ENCODE measurements around the gene ECSCR. TPM values are rescaled to one million over a fixed set of nuclear protein-coding genes. Genes with fewer than 3 reads are reported as not detected.
"Not testable (repeated sequence)": the region's sequence is repeated elsewhere in the genome, so short reads cannot be mapped to it uniquely, and the experiment has no call there.

The ECSCR gene
- total and polyA plus RNA-seq, 2 donors (not counting 3 experiments of a cell fraction or from before 2014, with no cell fraction given), result 365 to 1,085 TPM

DNA sequence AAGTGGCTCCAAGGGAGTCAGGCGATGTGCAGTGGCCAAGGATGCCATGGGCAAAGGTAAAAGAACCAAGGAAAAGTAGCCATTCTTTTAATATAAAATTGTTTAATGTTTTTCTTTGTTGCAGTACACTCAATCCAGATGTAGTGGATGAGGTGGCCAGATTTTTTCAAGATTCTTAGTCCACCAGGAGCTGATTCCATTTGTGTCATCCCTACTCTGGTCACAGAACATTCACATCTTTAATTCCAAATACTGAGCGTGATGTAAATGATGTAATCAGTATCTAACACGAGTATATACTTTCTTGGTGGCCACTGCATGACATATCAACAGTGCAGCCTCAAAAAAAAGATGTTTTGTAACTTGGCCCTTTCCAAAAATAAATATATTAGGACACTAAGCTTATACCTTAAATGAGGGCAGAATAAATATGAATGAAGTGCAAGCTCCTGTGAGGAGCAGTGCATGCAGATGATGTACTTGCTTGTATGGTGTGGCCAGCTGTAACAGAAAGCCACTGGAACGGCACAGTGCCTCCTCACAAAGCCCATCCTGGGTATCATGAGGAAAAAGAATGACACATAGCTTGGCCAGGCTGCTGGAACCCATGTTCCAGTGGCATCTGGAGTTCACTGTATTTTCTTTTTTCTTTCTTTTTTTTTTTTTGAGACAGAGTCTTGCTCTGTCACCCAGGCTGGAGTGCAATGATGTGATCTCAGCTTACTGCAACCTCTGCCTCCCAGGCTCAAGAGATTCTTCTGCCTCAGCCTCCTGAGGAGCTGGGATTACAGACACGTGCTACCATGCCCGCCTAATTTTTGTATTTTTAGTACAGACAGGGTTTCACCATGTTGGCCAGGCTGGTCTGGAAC, 52.2 kb downstream of the ECSCR start:
- ChIA-PET CTCF (interaction anchor here (0.9 to 2.4 kb wide), 5 partner anchors 10 to 103 kb away, joined by 3 to 7 read pairs (median 4); no protein-coding TSS in a partner anchor), POLR2A (interaction anchor here (0.5 kb wide), 1 partner anchor 111 kb away, joined by 3 read pairs; no protein-coding TSS in a partner anchor)
- BruUV-seq (replicated peaks), result no TSS peak
- Histone ChIP-seq H3K4me1 (ENCODE audit: control insufficient read depth, extremely low read depth, insufficient read depth, low read length) (no peaks in the 10 kb centered on the region), H3K79me2 (ENCODE audit: control insufficient read depth, insufficient read depth, low read length) (no peaks in the 10 kb centered on the region), H3K27me3 (ENCODE audit: control insufficient read depth in 2 of 2, insufficient read depth in 2 of 2, low read length in 2 of 2) (no peaks in the 10 kb centered on the region), H3K4me3 (replicated peaks in 1 of 3; ENCODE audit: insufficient read depth in 1 of 3, low read depth in 1 of 3, low read length in 3 of 3) (no peak overlapping the region), H3K36me3 (ENCODE audit: control insufficient read depth in 2 of 2, extremely low read depth in 1 of 2, insufficient read depth in 2 of 2, low read length in 2 of 2) (peaks cover 2 to 4% of the 10 kb centered on the region in 2 experiments), H3K27ac (ENCODE audit: insufficient read depth, low read depth, low read length) (no peak overlapping the region), H3K4me2 (ENCODE audit: insufficient read depth, low read length) (no peak overlapping the region), H3K9ac (replicated peaks; ENCODE audit: extremely low read depth, insufficient read depth, low read length) (no peak overlapping the region), H2AFZ (ENCODE audit: low read depth, low read length) (no peak overlapping the region), H3K9me1 (replicated peaks; ENCODE audit: control insufficient read depth, extremely low read depth, insufficient read depth, low read length) (no peaks in the 10 kb centered on the region), H4K20me1 (replicated peaks; ENCODE audit: control insufficient read depth, extremely low read depth, insufficient read depth, low read length) (no peaks in the 10 kb centered on the region), H3K9me3 (replicated peaks; ENCODE audit: control insufficient read depth, insufficient read depth, low read length) (no peaks in the 10 kb centered on the region)
- FAIRE-seq (no peak), DNase-seq (ENCODE audit: low read depth, low spot score) (no peak)
- intact Hi-C loops (cut with micrococcal nuclease) (no loop called here), dilution Hi-C loops (cut with MboI; ENCODE audit: extremely low pct_ligation_motif_present, low sequenced_read_pairs) (loop anchor here (10.0 kb wide), 1 partner anchor 114 kb away; no protein-coding TSS in a partner anchor)
- TF ChIP-seq GATA2 (IDR thresholded peaks at IDR 0.05; ENCODE audit: insufficient read depth, insufficient read length, low read depth, low read length), result no peak
- TF ChIP-seq MYC (IDR thresholded peaks at IDR 0.05; ENCODE audit: low read depth, low read length), result no peak
- no peak for TF ChIP-seq EZH2 (IDR thresholded peaks at IDR 0.05; ENCODE audit: borderline replicate concordance, low read depth, low read length, severe bottlenecking)
- no peak for TF ChIP-seq POLR2A (IDR thresholded peaks at IDR 0.05; ENCODE audit: low read depth, low read length)
- TF ChIP-seq POLR2AphosphoS5 (IDR thresholded peaks at IDR 0.05; ENCODE audit: insufficient read depth, low read depth, low read length), result no peak
- TF ChIP-seq, protein P1, sequence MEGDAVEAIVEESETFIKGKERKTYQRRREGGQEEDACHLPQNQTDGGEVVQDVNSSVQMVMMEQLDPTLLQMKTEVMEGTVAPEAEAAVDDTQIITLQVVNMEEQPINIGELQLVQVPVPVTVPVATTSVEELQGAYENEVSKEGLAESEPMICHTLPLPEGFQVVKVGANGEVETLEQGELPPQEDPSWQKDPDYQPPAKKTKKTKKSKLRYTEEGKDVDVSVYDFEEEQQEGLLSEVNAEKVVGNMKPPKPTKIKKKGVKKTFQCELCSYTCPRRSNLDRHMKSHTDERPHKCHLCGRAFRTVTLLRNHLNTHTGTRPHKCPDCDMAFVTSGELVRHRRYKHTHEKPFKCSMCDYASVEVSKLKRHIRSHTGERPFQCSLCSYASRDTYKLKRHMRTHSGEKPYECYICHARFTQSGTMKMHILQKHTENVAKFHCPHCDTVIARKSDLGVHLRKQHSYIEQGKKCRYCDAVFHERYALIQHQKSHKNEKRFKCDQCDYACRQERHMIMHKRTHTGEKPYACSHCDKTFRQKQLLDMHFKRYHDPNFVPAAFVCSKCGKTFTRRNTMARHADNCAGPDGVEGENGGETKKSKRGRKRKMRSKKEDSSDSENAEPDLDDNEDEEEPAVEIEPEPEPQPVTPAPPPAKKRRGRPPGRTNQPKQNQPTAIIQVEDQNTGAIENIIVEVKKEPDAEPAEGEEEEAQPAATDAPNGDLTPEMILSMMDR (IDR thresholded peaks at IDR 0.05; ENCODE audit: extremely low read depth in 1 of 2, insufficient read depth in 1 of 2, low read depth in 1 of 2, low read length in 2 of 2), result no peak
- no peak for TF ChIP-seq FOS (IDR thresholded peaks at IDR 0.05; ENCODE audit: borderline replicate concordance, insufficient read depth, low read length)
- TF ChIP-seq JUN (IDR thresholded peaks at IDR 0.05; ENCODE audit: borderline replicate concordance, insufficient read depth, insufficient read length, low read depth), result no peak
- TF ChIP-seq, protein P2, sequence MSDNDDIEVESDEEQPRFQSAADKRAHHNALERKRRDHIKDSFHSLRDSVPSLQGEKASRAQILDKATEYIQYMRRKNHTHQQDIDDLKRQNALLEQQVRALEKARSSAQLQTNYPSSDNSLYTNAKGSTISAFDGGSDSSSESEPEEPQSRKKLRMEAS (IDR thresholded peaks at IDR 0.05; ENCODE audit: insufficient read depth, insufficient read length), result no peak

DNA sequence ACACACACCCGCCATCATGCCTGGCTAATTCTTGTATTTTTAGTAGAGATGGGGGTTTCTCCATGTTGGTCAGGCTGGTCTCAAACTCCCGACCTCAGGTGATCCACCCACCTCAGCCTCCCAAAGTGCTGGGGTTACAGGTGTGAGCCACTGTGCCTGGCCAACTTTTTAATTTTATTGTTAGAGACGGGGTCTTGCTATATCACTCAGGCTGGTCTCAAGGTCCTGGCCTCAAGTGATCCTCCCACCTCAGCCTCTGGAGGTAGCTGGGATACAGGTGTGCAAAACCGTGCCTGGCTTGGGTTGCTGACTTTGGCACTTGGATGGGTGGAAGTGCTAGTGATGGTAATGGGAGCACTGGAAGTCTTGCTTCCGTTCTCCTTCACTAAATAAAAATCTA, 53.4 kb downstream of the ECSCR start:
- H3K79me2 ChIP-seq (ENCODE audit: control insufficient read depth, insufficient read depth, low read length); H4K20me1 ChIP-seq (replicated peaks; ENCODE audit: control insufficient read depth, extremely low read depth, insufficient read depth, low read length); H3K9me1 ChIP-seq (replicated peaks; ENCODE audit: control insufficient read depth, extremely low read depth, insufficient read depth, low read length); POLR2A ChIA-PET; H3K27me3 ChIP-seq (ENCODE audit: control insufficient read depth in 2 of 2, insufficient read depth in 2 of 2, low read length in 2 of 2); H3K4me1 ChIP-seq (ENCODE audit: control insufficient read depth, extremely low read depth, insufficient read depth, low read length); H3K9ac ChIP-seq (replicated peaks; ENCODE audit: extremely low read depth, insufficient read depth, low read length); DNase-seq (ENCODE audit: low read depth, low spot score); H3K27ac ChIP-seq (ENCODE audit: insufficient read depth, low read depth, low read length); FAIRE-seq; BruUV-seq (replicated peaks); H3K4me3 ChIP-seq (replicated peaks in 1 of 3; ENCODE audit: insufficient read depth in 1 of 3, low read depth in 1 of 3, low read length in 3 of 3); H3K9me3 ChIP-seq (replicated peaks; ENCODE audit: control insufficient read depth, insufficient read depth, low read length); dilution Hi-C loops (cut with MboI; ENCODE audit: extremely low pct_ligation_motif_present, low sequenced_read_pairs); H2AFZ ChIP-seq (ENCODE audit: low read depth, low read length); H3K4me2 ChIP-seq (ENCODE audit: insufficient read depth, low read length); H3K36me3 ChIP-seq (ENCODE audit: control insufficient read depth in 2 of 2, extremely low read depth in 1 of 2, insufficient read depth in 2 of 2, low read length in 2 of 2): not testable (repeated sequence)
- CTCF ChIA-PET, result interaction anchor here (0.9 to 1.6 kb wide), 3 partner anchors 9 to 13 kb away, joined by 3 to 4 read pairs (median 3); no protein-coding TSS in a partner anchor
- intact Hi-C loops (cut with micrococcal nuclease), result loop anchor here (10.0 kb wide), 1 partner anchor 214 kb away; the partner anchor contains the start of gene SIL1
